B cell (primary cell): ENCODE data around the gene CCDC93. TPM values are rescaled to one million over a fixed set of nuclear protein-coding genes. Genes with fewer than 3 reads are reported as not detected.

Experiments
- ATAC-seq: fragments of 200-7000 bp; cut with Tn5 transposase; one replicate; pipeline ENCODE4 v1.10.0; 2021; ENCODE audit warnings: low read depth, mild to moderate bottlenecking, moderate number of reproducible peaks, moderate library complexity
- CTCF ChIA-PET: fragments of 350-600 bp; sonication (Branson Sonifier 250); formaldehyde crosslinking; loops from one replicate; lab custom pipeline; 2021; ENCODE audit warnings: antibody characterized with exemption, inconsistent platforms; lab: Charles Lee
- POLR2A ChIA-PET: fragments of 350-600 bp; sonication (Branson Sonifier 250); formaldehyde crosslinking; loops from one replicate; lab custom pipeline; 2021; ENCODE audit warnings: antibody characterized with exemption; lab: Charles Lee
- DNase-seq: peaks from one replicate; pipeline ENCODE4 v3.0.0; 2013
- H2AFZ ChIP-seq: 2 replicates; pipeline ENCODE4 v1.6.1; 2012; ENCODE audit warnings: mild to moderate bottlenecking, low read depth, low read length; ENCODE audit not compliant: insufficient read depth, poor library complexity, severe bottlenecking
- H3K27ac ChIP-seq, 2 donors: 1 replicate in 1 of 2; 2 replicates in 1 of 2; pipeline ENCODE4 v1.5.1; 2012 to 2013; ENCODE audit warnings: low read length in 2 of 2, mild to moderate bottlenecking in 2 of 2, moderate library complexity in 1 of 2
- H3K27me3 ChIP-seq, 4 experiments: fragments of 200-600 bp in 1 of 4; sonication (generic) in 1 of 4; replicated peaks in 1 of 4; 1 replicate in 2 of 4; 2 replicates in 2 of 4; pipeline versions ENCODE4 v1.6.1 to v1.7.0; 2013 to 2016; ENCODE audit warnings: low read length in 3 of 4, mild to moderate bottlenecking in 2 of 4, mixed read lengths in 1 of 4, moderate library complexity in 1 of 4; ENCODE audit not compliant: insufficient read depth in 4 of 4, control insufficient read depth in 3 of 4; ENCODE audit errors: control extremely low read depth in 1 of 4
- H3K36me3 ChIP-seq, 2 experiments: replicated peaks in 1 of 2; 1 replicate in 1 of 2; 2 replicates in 1 of 2; pipeline versions ENCODE4 v1.6.1 to v1.7.1; 2013; ENCODE audit warnings: low read length in 1 of 2; ENCODE audit not compliant: insufficient read depth in 2 of 2, control insufficient read depth in 1 of 2; ENCODE audit errors: control extremely low read depth in 1 of 2, extremely low read depth in 1 of 2
- H3K4me1 ChIP-seq, 2 donors: fragments of 200-600 bp in 1 of 2; sonication (generic) in 1 of 2; 1 replicate in 1 of 2; 2 replicates in 1 of 2; pipeline versions ENCODE4 v1.5.1 to v1.6.1; 2013 to 2017; ENCODE audit warnings: low read length in 2 of 2; ENCODE audit not compliant: control insufficient read depth in 2 of 2, insufficient read depth in 2 of 2
- H3K4me2 ChIP-seq: replicated peaks from 2 replicates; pipeline ENCODE3; 2012; ENCODE audit warnings: mild to moderate bottlenecking, low read depth, low read length; ENCODE audit not compliant: poor library complexity, severe bottlenecking
- H3K4me3 ChIP-seq, 5 experiments: fragments of 200-600 bp in 1 of 5; sonication (generic) in 1 of 5; 1 replicate in 3 of 5; 2 replicates in 2 of 5; pipeline versions ENCODE4 v1.5.1 to v1.7.0; 2011 to 2016; ENCODE audit warnings: low read length in 4 of 5, mild to moderate bottlenecking in 4 of 5, low read depth in 2 of 5, control low read depth in 1 of 5, moderate library complexity in 1 of 5; ENCODE audit not compliant: insufficient read depth in 1 of 5; ENCODE audit errors: control extremely low read depth in 1 of 5, extremely low read depth in 1 of 5
- H3K79me2 ChIP-seq: fragments of 200-600 bp; sonication (generic); one replicate; pipeline ENCODE4 v1.6.0; 2016; ENCODE audit warnings: low read length; ENCODE audit not compliant: control insufficient read depth, insufficient read depth
- H3K9ac ChIP-seq: fragments of 200-600 bp; sonication (generic); 2 replicates; pipeline ENCODE4 v1.6.1; 2017; ENCODE audit warnings: mild to moderate bottlenecking, low read length, moderate library complexity
- H3K9me3 ChIP-seq, 3 donors: one replicate each; pipeline versions ENCODE4 v1.6.1 to v1.7.1; 2013; ENCODE audit warnings: low read length in 2 of 3; ENCODE audit not compliant: control insufficient read depth in 2 of 3, insufficient read depth in 1 of 3; ENCODE audit errors: control extremely low read depth in 1 of 3
- H4K20me1 ChIP-seq: 2 replicates; pipeline ENCODE4 v1.6.0; 2012; ENCODE audit warnings: mild to moderate bottlenecking, low read length; ENCODE audit not compliant: insufficient read depth, control insufficient read depth, poor library complexity, severe bottlenecking
- H3K27ac Mint-ChIP-seq: one replicate; pipeline ENCODE4 v1.8.0; 2021; ENCODE audit warnings: mixed read lengths
- H3K27me3 Mint-ChIP-seq: one replicate; pipeline ENCODE4 v1.8.0; 2021; ENCODE audit warnings: mixed read lengths
- H3K4me1 Mint-ChIP-seq: one replicate; pipeline ENCODE4 v1.8.0; 2021; ENCODE audit warnings: mixed read lengths
- H3K4me3 Mint-ChIP-seq: one replicate; pipeline ENCODE4 v1.8.0; 2021; ENCODE audit warnings: mixed read lengths
- H3K9me3 Mint-ChIP-seq: one replicate; pipeline ENCODE4 v1.8.0; 2022; ENCODE audit warnings: mixed read lengths; ENCODE audit not compliant: insufficient read depth
- CTCF ChIP-seq: fragments of 200-600 bp; IDR thresholded peaks from one replicate; pipeline ENCODE4 v1.8.0; 2022; ENCODE audit warnings: antibody characterized with exemption, mild to moderate bottlenecking
- EZH2 ChIP-seq: IDR thresholded peaks from 2 replicates; pipeline ENCODE4 v1.6.1; 2012; ENCODE audit warnings: borderline replicate concordance, low read depth, mild to moderate bottlenecking, moderate library complexity, low read length; ENCODE audit not compliant: insufficient read depth, poor library complexity, severe bottlenecking
- WGBS: methylation state at CpG from one replicate; pipeline ENCODE4 v1.1.5; 2013; ENCODE audit warnings: missing lambda C conversion rate; ENCODE audit not compliant: insufficient coverage; 5-methylcytosine and 5-hydroxymethylcytosine counted together
- intact Hi-C: fragments of 100-400 bp; cut with micrococcal nuclease; formaldehyde crosslinking; loops from one replicate; pipeline ENCODE4 v1.10.0; 2022
- polyA plus RNA-seq: library from polyadenylated mRNA; depleted of rRNA; stranded (reverse); fragments of >200 nt; gene quantifications from 2 replicates; pipeline ENCODE4 v1.2.3, GENCODE V29; 2012
- total RNA-seq, 2 donors: library from RNA; stranded (reverse); fragments of 120-200 nt in 1 of 2; gene quantifications; 1 replicate in 1 of 2; 2 replicates in 1 of 2; pipeline versions ENCODE4 v1.2.3 to v1.2.4, GENCODE V29; 2013 to 2022

Gene CCDC93
- total and polyA plus RNA-seq, 2 donors (not counting 1 experiment from before 2014, with no cell fraction given) = 17.5 to 79.6 TPM

DNA sequence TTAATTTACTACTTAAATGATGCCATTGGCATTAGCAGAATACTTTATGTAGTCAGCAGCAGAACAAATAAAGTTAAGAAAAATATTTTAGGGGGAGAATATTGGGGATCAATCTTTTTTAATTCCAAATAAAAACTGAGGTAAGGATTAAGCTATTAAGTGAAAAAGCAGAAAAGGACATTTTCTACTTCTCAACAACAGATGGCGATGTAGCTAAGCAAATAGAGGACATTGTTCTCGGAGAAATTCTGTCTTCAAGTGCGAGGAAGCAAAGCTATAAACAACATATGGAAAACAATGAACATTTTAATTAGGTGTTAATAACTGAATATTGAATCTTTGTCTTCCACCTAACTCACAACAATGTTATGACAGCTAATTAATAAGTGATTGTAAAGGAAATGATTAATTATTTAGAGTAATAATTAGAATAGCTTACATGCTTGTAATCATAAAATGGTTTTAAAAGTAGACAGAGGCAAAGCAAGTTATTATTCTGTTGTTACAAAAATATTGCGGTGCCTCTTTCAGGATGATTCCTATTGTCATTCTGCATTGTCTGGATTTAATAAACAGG lies 32.9 kb upstream of the CCDC93 start:
- DNase-seq (peak; percentile 66), ATAC-seq (no peak)
- ChIA-PET POLR2A (interaction anchor here (0.9 to 1.1 kb wide), 2 partner anchors 9 to 14 kb away, joined by 3 to 4 read pairs; no protein-coding TSS in a partner anchor), CTCF (interaction anchor here (0.6 to 20.1 kb wide), 34 partner anchors 9 to 835 kb away, joined by 3 to 784 read pairs (median 5); partner anchors contain the start of genes CCDC93, DDX18 and INSIG2)
- Histone ChIP-seq H4K20me1 (no peaks in the 10 kb centered on the region), H3K27me3 (peaks cover 0 to 9% (median 4%) of the 10 kb centered on the region in 4 experiments), H3K4me2 (no peak overlapping the region), H3K36me3 (no peaks in the 10 kb centered on the region), H3K79me2 (no peaks in the 10 kb centered on the region), H3K9ac (no peak overlapping the region), H3K9me3 (no peaks in the 10 kb centered on the region), H3K27ac (no peak overlapping the region), H2AFZ (no peak overlapping the region), H3K4me3 (no peak overlapping the region), H3K4me1 (peaks cover 0 to 5% of the 10 kb centered on the region in 2 donors)
- no CpG with 5 or more reads among the region's 4 CpGs for WGBS
- TF ChIP-seq CTCF (peak; percentile 83), EZH2 (no peak)
- no peak overlapping the region for H3K27ac Mint-ChIP-seq
- H3K27me3 Mint-ChIP-seq = peaks cover 28% of the 10 kb centered on the region
- peaks cover 10% of the 10 kb centered on the region for H3K4me1 Mint-ChIP-seq
- no peak overlapping the region for H3K4me3 Mint-ChIP-seq
- intact Hi-C loops = loop anchor here (1.0 to 5.0 kb wide), 6 partner anchors 10 to 809 kb away; partner anchors contain the start of gene INSIG2
- no peaks in the 10 kb centered on the region for H3K9me3 Mint-ChIP-seq

DNA sequence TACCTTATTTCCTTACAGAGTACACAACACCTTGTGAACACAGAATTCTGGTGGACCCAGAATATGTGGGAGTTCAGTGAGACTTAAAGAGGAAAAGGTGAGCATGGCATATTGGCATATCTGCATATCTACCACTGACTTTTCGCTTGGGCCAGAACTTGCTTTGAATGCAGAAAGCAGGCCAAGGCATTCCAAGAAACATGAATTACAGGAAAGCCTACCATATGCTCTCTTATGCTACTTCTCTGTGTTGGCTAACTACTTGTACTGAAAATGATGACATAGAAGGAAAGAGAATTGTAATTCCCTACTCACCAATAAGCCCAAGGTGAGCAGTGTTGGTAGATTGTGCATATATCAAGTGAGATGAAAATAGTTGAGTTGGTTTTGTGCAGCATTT lies 31.4 kb upstream of the CCDC93 start:
- Histone ChIP-seq H3K4me3 (no peak overlapping the region), H3K36me3 (no peaks in the 10 kb centered on the region), H4K20me1 (no peaks in the 10 kb centered on the region), H3K27me3 (peaks cover 0 to 9% (median 5%) of the 10 kb centered on the region in 4 experiments), H3K27ac (no peak overlapping the region), H3K9me3 (no peaks in the 10 kb centered on the region), H3K79me2 (no peaks in the 10 kb centered on the region), H2AFZ (no peak overlapping the region), H3K4me1 (peaks cover 0 to 10% of the 10 kb centered on the region in 2 donors), H3K9ac (no peak overlapping the region), H3K4me2 (no peak overlapping the region)
- H3K9me3 Mint-ChIP-seq = no peaks in the 10 kb centered on the region
- intact Hi-C loops = loop anchor here (5.0 kb wide), 1 partner anchor 157 kb away; no protein-coding TSS in a partner anchor
- ChIA-PET POLR2A (no interaction called here), CTCF (interaction anchor here (0.6 to 20.1 kb wide), 8 partner anchors 9 to 1115 kb away, joined by 3 to 784 read pairs (median 13); partner anchors contain the start of gene CCDC93)
- TF ChIP-seq EZH2 (no peak), CTCF (no peak)
- H3K27ac Mint-ChIP-seq = no peak overlapping the region
- peaks cover 28% of the 10 kb centered on the region for H3K27me3 Mint-ChIP-seq
- H3K4me3 Mint-ChIP-seq = no peak overlapping the region
- WGBS = no CpG with 5 or more reads among the region's 1 CpG
- no peak for ATAC-seq
- DNase-seq = no peak
- peaks cover 10% of the 10 kb centered on the region for H3K4me1 Mint-ChIP-seq
